Ishikawa (cell line): ENCODE results near the gene JMJD8.

Experiments
- CEBPB ChIP-seq: IDR thresholded peaks from 2 replicates; pipeline ENCODE4 v1.6.1; 2012
- CREB1 ChIP-seq: IDR thresholded peaks from 2 replicates; pipeline ENCODE4 v1.6.1; 2012; ENCODE audit warnings: low read depth
- EGR1 ChIP-seq: IDR thresholded peaks from 2 replicates; pipeline ENCODE4 v1.6.1; 2012
- EP300 ChIP-seq: IDR thresholded peaks from 2 replicates; pipeline ENCODE4 v1.6.1; 2012; ENCODE audit warnings: borderline replicate concordance
- FOXM1 ChIP-seq: IDR thresholded peaks from 2 replicates; pipeline ENCODE4 v1.6.1; 2012; ENCODE audit warnings: low read depth, borderline replicate concordance
- NFIC ChIP-seq: IDR thresholded peaks from 2 replicates; pipeline ENCODE4 v1.6.1; 2012
- RAD21 ChIP-seq: IDR thresholded peaks from 2 replicates; pipeline ENCODE4 v1.6.1; 2012; ENCODE audit warnings: low read depth
- TAF1 ChIP-seq: IDR thresholded peaks from 2 replicates; pipeline ENCODE4 v1.6.1; 2012; ENCODE audit warnings: low read depth, mild to moderate bottlenecking
- TCF12 ChIP-seq: IDR thresholded peaks from 2 replicates; pipeline ENCODE4 v1.6.1; 2012; ENCODE audit warnings: low read depth
- TEAD4 ChIP-seq: IDR thresholded peaks from 2 replicates; pipeline ENCODE4 v1.6.1; 2012
- YY1 ChIP-seq: IDR thresholded peaks from 2 replicates; pipeline ENCODE4 v1.6.1; 2012; ENCODE audit warnings: low read depth
- ZBTB7A ChIP-seq: IDR thresholded peaks from 2 replicates; pipeline ENCODE4 v1.6.1; 2012; ENCODE audit warnings: low read depth
- TF ChIP-seq, protein P1 (sequence below): IDR thresholded peaks from 2 replicates; pipeline ENCODE4 v1.6.1; 2012
- TF ChIP-seq, protein P2 (sequence below): IDR thresholded peaks from 2 replicates; pipeline ENCODE4 v1.6.1; 2012
- TF ChIP-seq, protein P3 (sequence below): IDR thresholded peaks from 2 replicates; pipeline ENCODE4 v1.6.1; 2012; ENCODE audit warnings: low read depth, mild to moderate bottlenecking

Gene JMJD8

DNA sequence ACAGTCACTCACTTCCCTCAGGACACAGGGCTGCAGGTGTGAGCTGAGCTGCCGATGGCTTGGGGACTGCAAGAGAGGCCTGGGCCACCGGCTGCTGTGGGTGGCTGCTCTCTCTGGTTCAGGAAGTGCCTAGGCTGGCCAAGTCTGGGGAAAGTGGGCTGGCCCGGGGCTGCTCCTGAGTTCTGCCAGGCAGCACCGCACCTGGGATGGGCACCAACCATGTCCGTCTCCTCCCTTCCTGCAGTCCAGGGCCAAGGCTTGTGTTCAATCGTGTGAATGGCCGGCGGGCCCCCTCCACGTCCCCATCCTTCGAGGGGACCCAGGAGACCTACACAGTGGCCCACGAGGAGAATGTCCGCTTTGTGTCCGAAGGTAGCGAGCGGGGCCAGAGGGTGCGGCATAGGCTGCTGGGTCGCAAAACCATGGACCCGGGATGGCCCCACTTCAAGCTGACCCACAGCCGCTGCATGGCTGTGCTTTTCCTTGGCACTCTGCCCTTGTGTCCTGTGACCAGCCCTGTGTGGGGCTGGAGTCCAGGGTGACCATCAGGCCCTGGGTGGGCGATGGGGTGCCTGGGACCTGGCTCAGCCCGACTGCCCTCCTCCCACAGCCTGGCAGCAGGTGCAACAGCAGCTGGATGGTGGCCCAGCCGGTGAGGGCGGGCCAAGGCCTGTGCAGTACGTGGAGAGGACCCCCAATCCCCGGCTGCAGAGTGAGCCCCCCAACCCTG, 36.8 kb downstream of the JMJD8 start:
- TF ChIP-seq FOXM1 (no peak), EP300 (no peak), ZBTB7A (no peak), TCF12 (no peak), CREB1 (no peak), TEAD4 (no peak), NFIC (no peak), TAF1 (no peak), EGR1 (no peak), YY1 (no peak)
- TF ChIP-seq, protein P1, sequence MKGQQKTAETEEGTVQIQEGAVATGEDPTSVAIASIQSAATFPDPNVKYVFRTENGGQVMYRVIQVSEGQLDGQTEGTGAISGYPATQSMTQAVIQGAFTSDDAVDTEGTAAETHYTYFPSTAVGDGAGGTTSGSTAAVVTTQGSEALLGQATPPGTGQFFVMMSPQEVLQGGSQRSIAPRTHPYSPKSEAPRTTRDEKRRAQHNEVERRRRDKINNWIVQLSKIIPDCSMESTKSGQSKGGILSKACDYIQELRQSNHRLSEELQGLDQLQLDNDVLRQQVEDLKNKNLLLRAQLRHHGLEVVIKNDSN, result no peak
- TF ChIP-seq, protein P2, sequence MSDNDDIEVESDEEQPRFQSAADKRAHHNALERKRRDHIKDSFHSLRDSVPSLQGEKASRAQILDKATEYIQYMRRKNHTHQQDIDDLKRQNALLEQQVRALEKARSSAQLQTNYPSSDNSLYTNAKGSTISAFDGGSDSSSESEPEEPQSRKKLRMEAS, result no peak

DNA sequence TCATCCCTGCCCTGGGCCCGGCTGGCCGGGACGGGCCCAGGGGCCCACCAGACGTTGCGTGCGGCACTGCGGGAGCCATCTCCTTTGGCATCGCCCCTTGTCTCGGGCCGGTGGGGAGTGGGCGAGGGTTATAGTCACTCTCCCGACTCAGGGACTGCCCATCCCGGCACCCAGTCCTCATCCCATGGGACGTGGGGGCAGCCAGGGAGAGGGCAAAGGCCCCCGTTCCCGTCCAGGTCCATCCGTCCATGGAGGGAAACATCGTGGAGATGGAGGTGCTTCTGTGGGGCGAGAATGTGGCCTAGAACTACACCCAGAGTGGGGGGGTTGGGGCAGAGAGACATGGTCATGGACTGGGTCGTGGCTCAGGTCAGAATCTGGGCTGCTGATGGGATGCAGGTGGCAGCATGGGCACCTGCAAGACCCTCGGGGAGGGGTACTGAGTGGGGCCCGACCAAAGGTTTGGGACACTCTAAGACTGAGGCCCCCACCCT, 37.4 kb downstream of the JMJD8 start:
- TF ChIP-seq ZBTB7A, result no peak
- no peak for TF ChIP-seq YY1
- TF ChIP-seq, protein P3, sequence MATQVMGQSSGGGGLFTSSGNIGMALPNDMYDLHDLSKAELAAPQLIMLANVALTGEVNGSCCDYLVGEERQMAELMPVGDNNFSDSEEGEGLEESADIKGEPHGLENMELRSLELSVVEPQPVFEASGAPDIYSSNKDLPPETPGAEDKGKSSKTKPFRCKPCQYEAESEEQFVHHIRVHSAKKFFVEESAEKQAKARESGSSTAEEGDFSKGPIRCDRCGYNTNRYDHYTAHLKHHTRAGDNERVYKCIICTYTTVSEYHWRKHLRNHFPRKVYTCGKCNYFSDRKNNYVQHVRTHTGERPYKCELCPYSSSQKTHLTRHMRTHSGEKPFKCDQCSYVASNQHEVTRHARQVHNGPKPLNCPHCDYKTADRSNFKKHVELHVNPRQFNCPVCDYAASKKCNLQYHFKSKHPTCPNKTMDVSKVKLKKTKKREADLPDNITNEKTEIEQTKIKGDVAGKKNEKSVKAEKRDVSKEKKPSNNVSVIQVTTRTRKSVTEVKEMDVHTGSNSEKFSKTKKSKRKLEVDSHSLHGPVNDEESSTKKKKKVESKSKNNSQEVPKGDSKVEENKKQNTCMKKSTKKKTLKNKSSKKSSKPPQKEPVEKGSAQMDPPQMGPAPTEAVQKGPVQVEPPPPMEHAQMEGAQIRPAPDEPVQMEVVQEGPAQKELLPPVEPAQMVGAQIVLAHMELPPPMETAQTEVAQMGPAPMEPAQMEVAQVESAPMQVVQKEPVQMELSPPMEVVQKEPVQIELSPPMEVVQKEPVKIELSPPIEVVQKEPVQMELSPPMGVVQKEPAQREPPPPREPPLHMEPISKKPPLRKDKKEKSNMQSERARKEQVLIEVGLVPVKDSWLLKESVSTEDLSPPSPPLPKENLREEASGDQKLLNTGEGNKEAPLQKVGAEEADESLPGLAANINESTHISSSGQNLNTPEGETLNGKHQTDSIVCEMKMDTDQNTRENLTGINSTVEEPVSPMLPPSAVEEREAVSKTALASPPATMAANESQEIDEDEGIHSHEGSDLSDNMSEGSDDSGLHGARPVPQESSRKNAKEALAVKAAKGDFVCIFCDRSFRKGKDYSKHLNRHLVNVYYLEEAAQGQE, result no peak
- TF ChIP-seq EP300, result no peak
- TF ChIP-seq CREB1, result no peak
- TF ChIP-seq, protein P2, result no peak
- TF ChIP-seq FOXM1, result no peak
- no peak for TF ChIP-seq RAD21
- no peak for TF ChIP-seq NFIC
- TF ChIP-seq TAF1, result no peak
- TF ChIP-seq TCF12, result no peak
- no peak for TF ChIP-seq EGR1
- no peak for TF ChIP-seq CEBPB
- TF ChIP-seq, protein P1, result no peak
- TF ChIP-seq TEAD4, result no peak

DNA sequence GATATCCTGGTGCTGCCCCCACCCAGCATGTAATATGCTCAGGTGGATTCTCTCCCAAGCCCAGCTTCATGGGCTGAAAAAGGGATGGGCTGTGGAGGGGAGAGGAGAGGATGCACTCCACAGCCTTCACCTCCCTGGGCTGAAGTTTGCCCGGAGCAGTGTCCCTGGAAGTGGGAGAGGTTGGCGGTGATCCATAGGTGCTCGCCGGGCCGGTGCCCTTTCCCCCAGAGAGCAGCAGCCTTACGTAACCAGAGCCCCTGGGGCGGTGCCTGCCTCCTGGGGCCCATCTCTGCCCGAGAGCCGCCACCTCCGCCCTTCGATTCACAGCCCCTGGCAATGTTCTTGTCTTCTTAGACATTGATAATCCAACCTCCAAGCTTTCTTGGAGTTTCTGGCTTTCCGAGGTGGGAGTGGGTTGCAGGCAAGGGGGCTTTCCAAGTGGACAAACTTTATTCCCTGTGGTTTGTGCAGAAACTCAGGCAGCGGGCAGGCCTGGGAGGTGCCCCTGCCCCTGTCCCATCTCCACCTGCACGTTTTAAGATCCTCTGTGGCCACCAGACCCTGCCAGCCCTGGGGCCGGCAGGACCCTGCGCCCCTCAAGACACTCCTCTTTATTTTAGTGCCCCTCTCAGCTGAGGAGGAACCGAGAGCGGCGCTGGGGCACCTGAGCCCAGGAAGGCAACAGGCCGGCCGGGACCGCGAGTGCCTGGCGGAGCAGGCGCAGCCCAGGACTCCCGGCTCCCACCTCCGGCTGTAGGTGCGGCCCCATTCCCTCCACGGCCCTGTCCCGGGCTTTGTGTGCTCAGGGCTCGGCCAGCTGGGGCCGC, 38.1 kb downstream of the JMJD8 start:
- TF ChIP-seq TCF12 (no peak), NFIC (no peak), FOXM1 (no peak)

DNA sequence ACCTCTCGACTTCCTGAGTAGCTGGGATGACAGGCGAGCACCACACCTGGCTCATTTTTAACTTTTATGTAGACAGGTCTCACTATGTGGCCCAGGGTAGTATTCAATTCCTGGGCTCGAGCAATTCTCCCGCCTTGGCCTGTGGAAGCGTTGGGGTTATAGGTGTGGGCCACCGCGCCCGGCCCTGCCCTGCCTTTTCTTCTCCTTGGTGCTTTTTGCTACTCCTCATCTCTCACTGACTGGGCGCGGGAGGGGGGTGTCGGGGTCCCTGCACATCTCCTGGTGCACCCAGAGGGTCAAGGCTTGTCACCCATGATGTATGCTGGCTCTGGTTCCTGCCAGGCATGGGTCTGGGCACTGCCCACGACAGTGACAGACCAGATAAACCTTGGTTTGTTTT, 39.6 kb downstream of the JMJD8 start:
- TF ChIP-seq TCF12 (no peak), NFIC (no peak), YY1 (no peak), FOXM1 (no peak), ZBTB7A (no peak), TAF1 (no peak), CREB1 (no peak), CEBPB (no peak), EP300 (no peak), EGR1 (no peak), RAD21 (no peak), TEAD4 (no peak)
- TF ChIP-seq, protein P1, result no peak
- TF ChIP-seq, protein P3, result no peak
- TF ChIP-seq, protein P2, result no peak
